GM12878 (cell line): ENCODE data around the gene KHK. TPM values are rescaled to one million over a fixed set of nuclear protein-coding genes. Genes with fewer than 3 reads are reported as not detected.

ENCODE experiments used
- ATAC-seq: fragments of 200-7000 bp; cut with Tn5 transposase; 3 replicates; pipeline ENCODE4 v1.9.1; 2020; ENCODE audit warnings: mild to moderate bottlenecking, moderate library complexity
- BruUV-seq: library from RNA; stranded (reverse); fragments of 400-500 nt; replicated peaks from 2 replicates; lab custom pipeline; 2021; lab: Mats Ljungman, UMichigan
- CTCF ChIA-PET: fragments of 300-600 bp; sonication (Branson Sonifier 250); formaldehyde crosslinking; extraction: SDS; loops from one replicate; lab custom pipeline; 2021; ENCODE audit warnings: inconsistent platforms; lab: Yijun Ruan, JAX
- POLR2A ChIA-PET: fragments of 350-600 bp; formaldehyde crosslinking; extraction: SDS; loops from one replicate; lab custom pipeline; 2021; ENCODE audit warnings: inconsistent platforms; lab: Charles Lee
- RAD21 ChIA-PET: fragments of 300-600 bp; sonication (Branson Sonifier 250); formaldehyde crosslinking; loops from one replicate; lab custom pipeline; 2023; ENCODE audit warnings: antibody characterized with exemption; ENCODE audit not compliant: unreplicated experiment; lab: Charles Lee
- SMC1A ChIA-PET: fragments of 300-600 bp; sonication (Branson Sonifier 250); formaldehyde crosslinking; loops from one replicate; lab custom pipeline; 2023; ENCODE audit not compliant: unreplicated experiment, uncharacterized antibody; lab: Charles Lee
- DNase-seq: peaks from one replicate; pipeline ENCODE4 v3.0.0-alpha.2; 2011; ENCODE audit warnings: low read depth, low spot score
- FAIRE-seq: peaks from 3 replicates; lab custom pipeline; 2011; peaks lifted over from hg19 to GRCh38; lab: Jason Lieb, UNC
- H2AFZ ChIP-seq: 2 replicates; pipeline ENCODE4 v1.6.0; 2011; ENCODE audit warnings: low read depth, low read length, control low read depth; ENCODE audit not compliant: control insufficient read depth
- H3K27ac ChIP-seq: 2 replicates; pipeline ENCODE4 v1.5.1; 2011; ENCODE audit warnings: control low read depth; ENCODE audit not compliant: control insufficient read depth, insufficient read depth
- H3K27me3 ChIP-seq, 2 experiments: replicated peaks in 1 of 2; 2 replicates each; pipeline versions ENCODE4 v1.6.0 to v1.6.1; 2011; ENCODE audit warnings: low read length in 1 of 2; ENCODE audit not compliant: control insufficient read depth in 2 of 2, insufficient read depth in 2 of 2
- H3K36me3 ChIP-seq, 2 experiments: 2 replicates each; pipeline ENCODE4 v1.5.1; 2011; ENCODE audit warnings: low read length in 1 of 2; ENCODE audit not compliant: control insufficient read depth in 2 of 2, insufficient read depth in 2 of 2
- H3K4me1 ChIP-seq: 2 replicates; pipeline ENCODE4 v1.6.1; 2011; ENCODE audit warnings: mild to moderate bottlenecking, low read length, moderate library complexity, mixed read lengths; ENCODE audit not compliant: control insufficient read depth, insufficient read depth
- H3K4me2 ChIP-seq: 2 replicates; pipeline ENCODE4 v1.6.0; 2011; ENCODE audit warnings: control low read depth; ENCODE audit not compliant: control insufficient read depth, insufficient read depth
- H3K4me3 ChIP-seq: fragments of 200-600 bp; sonication (generic); 2 replicates; pipeline ENCODE4 v1.5.1; 2016
- H3K79me2 ChIP-seq: 2 replicates; pipeline ENCODE4 v1.6.0; 2011; ENCODE audit warnings: low read length; ENCODE audit not compliant: control insufficient read depth, insufficient read depth
- H3K9ac ChIP-seq: 2 replicates; pipeline ENCODE4 v1.8.0; 2011; ENCODE audit warnings: low read length, control low read depth, mixed read lengths; ENCODE audit not compliant: control insufficient read depth, insufficient read depth
- H3K9me3 ChIP-seq: replicated peaks from 3 replicates; pipeline ENCODE4 v1.5.1; 2011; ENCODE audit warnings: mild to moderate bottlenecking, low read length; ENCODE audit not compliant: control insufficient read depth, insufficient read depth
- H4K20me1 ChIP-seq: 2 replicates; pipeline ENCODE4 v1.6.0; 2011; ENCODE audit not compliant: control insufficient read depth, insufficient read depth
- E2F8 ChIP-seq: fragments of 450-650 bp; IDR thresholded peaks from 2 replicates; pipeline ENCODE4 v1.6.1; 2018; ENCODE audit warnings: mild to moderate bottlenecking, low read depth, moderate library complexity; ENCODE audit not compliant: partially characterized antibody
- FOS ChIP-seq: IDR thresholded peaks from 3 replicates; pipeline ENCODE4 v1.6.1; 2011; ENCODE audit warnings: borderline replicate concordance; ENCODE audit not compliant: insufficient read length; ENCODE audit errors: extremely low read depth
- JUND ChIP-seq: IDR thresholded peaks from 2 replicates; pipeline ENCODE4 v1.6.1; 2012; ENCODE audit warnings: low read depth, mild to moderate bottlenecking, low read length, improper control_type of control experiment, moderate library complexity
- MYC ChIP-seq: IDR thresholded peaks from 2 replicates; pipeline ENCODE4 v1.6.1; 2011; ENCODE audit warnings: mild to moderate bottlenecking, low read length, moderate library complexity, inconsistent platforms; ENCODE audit not compliant: insufficient read depth, insufficient replicate concordance, insufficient read length, severe bottlenecking
- PAX8 ChIP-seq: fragments of 450-650 bp; IDR thresholded peaks from 2 replicates; pipeline ENCODE4 v1.6.1; 2017; ENCODE audit warnings: mild to moderate bottlenecking, moderate library complexity
- RCOR1 ChIP-seq: conservative IDR thresholded peaks from 2 replicates; pipeline ENCODE4 v1.6.1; 2012; ENCODE audit warnings: low read depth, low read length, improper control_type of control experiment
- RFX5 ChIP-seq: IDR thresholded peaks from 2 replicates; pipeline ENCODE4 v1.6.1; 2011; ENCODE audit warnings: low read depth, low read length, improper control_type of control experiment
- SMC3 ChIP-seq: IDR thresholded peaks from 2 replicates; pipeline ENCODE4 v1.6.1; 2011; ENCODE audit warnings: low read length, improper control_type of control experiment, borderline replicate concordance
- ZBTB11 ChIP-seq: fragments of 450-650 bp; formaldehyde crosslinking; IDR thresholded peaks from 2 replicates; pipeline ENCODE4 v1.5.0; 2022; ENCODE audit warnings: mild to moderate bottlenecking, missing genetic modification characterization
- ZNF217 ChIP-seq: fragments of 450-650 bp; IDR thresholded peaks from 2 replicates; pipeline ENCODE4 v1.6.1; 2017; ENCODE audit warnings: antibody characterized with exemption, mild to moderate bottlenecking
- WGBS: methylation state at CpG from one replicate; pipeline ENCODE4 v1.1.6; 2016; ENCODE audit warnings: low lambda C conversion rate; ENCODE audit not compliant: insufficient replicate concordance, insufficient coverage; ENCODE audit errors: missing lambda C conversion rate; 5-methylcytosine and 5-hydroxymethylcytosine counted together
- in situ Hi-C: fragments of 300-500 bp; cut with MboI; formaldehyde crosslinking; loops from 9 replicates; pipeline ENCODE4 v1.14.3; 2018; ENCODE audit warnings: mixed read lengths
- intact Hi-C: fragments of 100-400 bp; cut with micrococcal nuclease; formaldehyde crosslinking; loops from one replicate; pipeline ENCODE4 v1.14.2; 2022; ENCODE audit not compliant: unreplicated experiment
- polyA plus RNA-seq, 11 experiments: library from polyadenylated mRNA; depleted of rRNA in 4 of 11; unstranded in 6 of 11; stranded (reverse) in 5 of 11; fragments of >200 nt; fragmentation: Nextera tagmentation in 4 of 11; fragmentation: Illumina TruSeq in 1 of 11; extraction: Ambion mirVana in 4 of 11; extraction: Trizol in 1 of 11; gene quantifications; 1 replicate in 1 of 11; 2 replicates in 10 of 11; pipeline versions ENCODE4 v1.2.1 to v1.2.3, GENCODE V29; 2011 to 2016; ENCODE audit warnings: inconsistent platforms in 2 of 11, missing spikeins in 2 of 11, low read depth in 1 of 11
- total RNA-seq, 4 experiments: library from RNA; depleted of rRNA in 3 of 4; stranded (reverse); fragments of >200 nt in 3 of 4; fragmentation: Illumina TruSeq in 1 of 4; extraction: Trizol in 1 of 4; gene quantifications; 2 replicates each; pipeline versions ENCODE4 v1.2.1 to v1.2.3, GENCODE V29; 2013 to 2021

Gene KHK
- total and polyA plus RNA-seq, 10 of the 15 experiments (the other 5 are each of a cell fraction or from before 2014, with no cell fraction given): 0.31 to 11.8 (median 3.9) TPM

GRCh38 chr2:27096748-27097297, 10.3 kb downstream of the KHK start (continued):
- no peak for TF ChIP-seq E2F8
- TF ChIP-seq MYC: no peak
- TF ChIP-seq ZNF217: no peak
- TF ChIP-seq RFX5: no peak
- TF ChIP-seq, all 136 proteins: peak for 0

GRCh38 chr2:27097341-27097740, 10.8 kb downstream of the KHK start:
- H3K27me3 ChIP-seq: no peaks in the 10 kb centered on the region
- H3K9me3 ChIP-seq: no peaks in the 10 kb centered on the region
- no peaks in the 10 kb centered on the region; the same call in 1 of the 2 replicates for H3K4me1 ChIP-seq
- WGBS: 75% methylated on average over 14 of the region's 14 CpGs
- no peak overlapping the region for H3K9ac ChIP-seq
- H3K4me3 ChIP-seq: no peak overlapping the region
- DNase-seq: no peak
- in situ Hi-C loops: loop anchor here (5.0 kb wide), 1 partner anchor 185 kb away; the partner anchor contains the start of gene TRIM54
- intact Hi-C loops: no loop called here
- no peaks in the 10 kb centered on the region for H4K20me1 ChIP-seq
- CTCF ChIA-PET: interaction anchor here (0.9 to 9.3 kb wide), 15 partner anchors 9 to 206 kb away, joined by 3 to 132 read pairs (median 5); partner anchors contain the start of genes ABHD1, KHK and TRIM54
- no TSS peak for BruUV-seq
- RAD21 ChIA-PET: interaction anchor here (1.2 to 4.4 kb wide), 5 partner anchors 55 to 206 kb away, joined by 6 to 39 read pairs (median 15); no protein-coding TSS in a partner anchor
- no peak overlapping the region for H3K27ac ChIP-seq
- no peak overlapping the region for H3K4me2 ChIP-seq
- TF ChIP-seq SMC3 (no peak), RCOR1 (no peak), JUND (no peak), PAX8 (no peak), ZBTB11 (CRISPR knock-in tag) (no peak), RFX5 (no peak), FOS (no peak)
- SMC1A ChIA-PET: interaction anchor here (1.1 to 4.7 kb wide), 6 partner anchors 10 to 246 kb away, joined by 3 to 19 read pairs (median 6); no protein-coding TSS in a partner anchor
- POLR2A ChIA-PET: no interaction called here
- no peak overlapping the region for H2AFZ ChIP-seq
- no peaks in the 10 kb centered on the region for H3K79me2 ChIP-seq
- no peak for ATAC-seq
- FAIRE-seq: no peak
- no peaks in the 10 kb centered on the region; a peak in 1 of 4 replicates for H3K36me3 ChIP-seq
